K562 (cell line): ENCODE measurements around the gene ZNF622. TPM values are rescaled to one million over a fixed set of nuclear protein-coding genes. Genes with fewer than 3 reads are reported as not detected.

Source experiments
- ATAC-seq: fragments of 200-7000 bp; cut with Tn5 transposase; 3 replicates; pipeline ENCODE4 v1.9.1; 2020; ENCODE audit warnings: moderate library complexity
- BruUV-seq: library from RNA; stranded (reverse); fragments of 400-500 nt; replicated peaks from 2 replicates; lab custom pipeline; 2021; lab: Mats Ljungman, UMichigan
- CTCF ChIA-PET: fragments of 300-600 bp; formaldehyde crosslinking; extraction: SDS; loops from one replicate; lab custom pipeline; 2021; ENCODE audit warnings: low intra/inter-chr PET ratio; lab: Yijun Ruan, JAX
- POLR2A ChIA-PET: fragments of 300-600, 350-650 bp; sonication (Branson Sonifier 250); formaldehyde crosslinking; extraction: SDS; loops from one replicate; lab custom pipeline; 2021; ENCODE audit warnings: antibody characterized with exemption, inconsistent platforms; lab: Yijun Ruan, JAX
- DNase-seq, 4 experiments: peaks; one replicate each; pipeline versions ENCODE4 v3.0.0 to v3.0.0-alpha.2; 2011 to 2018; ENCODE audit warnings: low spot score in 3 of 4, mixed read lengths in 3 of 4; ENCODE audit errors: extremely low read depth in 1 of 4
- FAIRE-seq: peaks from 2 replicates; lab custom pipeline; 2011; peaks lifted over from hg19 to GRCh38; lab: Jason Lieb, UNC
- H2AFZ ChIP-seq: 2 replicates; pipeline ENCODE4 v1.6.0; 2011; ENCODE audit warnings: low read depth, low read length, control low read depth, inconsistent platforms
- H3K27ac ChIP-seq: fragments of 200-600 bp; 3 replicates; pipeline ENCODE4 v1.8.0; 2011; ENCODE audit warnings: low read depth, mild to moderate bottlenecking, control low read depth, inconsistent platforms, low read length, moderate library complexity, mixed read lengths; ENCODE audit errors: extremely low read depth
- H3K27me3 ChIP-seq, 2 experiments: fragments of 300-600 bp in 1 of 2; 2 replicates in 1 of 2; 3 replicates in 1 of 2; pipeline versions ENCODE4 v1.6.0 to v1.8.0; 2011; ENCODE audit warnings: inconsistent platforms in 2 of 2, low read length in 2 of 2, mild to moderate bottlenecking in 1 of 2, mixed read lengths in 1 of 2, moderate library complexity in 1 of 2; ENCODE audit not compliant: control insufficient read depth in 2 of 2, insufficient read depth in 2 of 2
- H3K36me3 ChIP-seq: fragments of 300-600 bp; 3 replicates; pipeline ENCODE4 v1.8.0; 2011; ENCODE audit warnings: mild to moderate bottlenecking, low read length, inconsistent platforms; ENCODE audit not compliant: control insufficient read depth, insufficient read depth
- H3K4me1 ChIP-seq, 2 experiments: fragments of 200-600 bp in 1 of 2; replicated peaks in 1 of 2; 2 replicates in 1 of 2; 3 replicates in 1 of 2; pipeline versions ENCODE4 v1.5.1 to v1.8.0; 2011; ENCODE audit warnings: inconsistent platforms in 2 of 2, low read length in 2 of 2, mild to moderate bottlenecking in 1 of 2, mixed read lengths in 1 of 2, moderate library complexity in 1 of 2; ENCODE audit not compliant: control insufficient read depth in 2 of 2, insufficient read depth in 2 of 2
- H3K4me2 ChIP-seq: 2 replicates; pipeline ENCODE4 v1.6.1; 2011; ENCODE audit warnings: low read length, control low read depth, inconsistent platforms, mixed read lengths; ENCODE audit not compliant: insufficient read depth
- H3K4me3 ChIP-seq: fragments of 200-600 bp; sonication (generic), shearing (Covaris generic); 2 replicates; pipeline ENCODE4 v1.5.1; 2016; ENCODE audit warnings: control low read depth, inconsistent platforms
- H3K79me2 ChIP-seq: fragments of 200-600 bp; 3 replicates; pipeline ENCODE4 v1.8.0; 2011; ENCODE audit warnings: low read length, inconsistent platforms; ENCODE audit not compliant: control insufficient read depth, insufficient read depth
- H3K9ac ChIP-seq, 2 experiments: 2 replicates each; pipeline versions ENCODE4 v1.6.0 to v1.6.1; 2011; ENCODE audit warnings: low read depth in 2 of 2, low read length in 2 of 2, control low read depth in 1 of 2, inconsistent platforms in 1 of 2, mild to moderate bottlenecking in 1 of 2, mixed read lengths in 1 of 2; ENCODE audit not compliant: insufficient read depth in 1 of 2
- H3K9me1 ChIP-seq: one replicate; pipeline ENCODE4 v1.6.0; 2011; ENCODE audit warnings: inconsistent platforms, mild to moderate bottlenecking, low read length, moderate library complexity; ENCODE audit not compliant: control insufficient read depth, insufficient read depth
- H3K9me3 ChIP-seq: replicated peaks from 2 replicates; pipeline ENCODE4 v1.5.1; 2011; ENCODE audit warnings: low read depth, low read length, inconsistent platforms; ENCODE audit not compliant: control insufficient read depth, insufficient read depth
- H4K20me1 ChIP-seq: replicated peaks from 2 replicates; pipeline ENCODE4 v1.6.1; 2011; ENCODE audit warnings: low read length, inconsistent platforms, mixed read lengths; ENCODE audit not compliant: control insufficient read depth, insufficient read depth
- CBFA2T2 ChIP-seq: fragments of 450-650 bp; conservative IDR thresholded peaks from 2 replicates; pipeline ENCODE4 v1.6.1; 2017; ENCODE audit warnings: mild to moderate bottlenecking
- RBM39 ChIP-seq: fragments of 200-400 bp; formaldehyde crosslinking; optimal IDR thresholded peaks from 2 replicates; pipeline ENCODE3; 2018; ENCODE audit warnings: low read depth, low read length
- SMAD4 ChIP-seq: fragments of 250-450 bp; sonication (Bioruptor Pico); conservative IDR thresholded peaks from 2 replicates; pipeline ENCODE4 v1.8.0; 2021; ENCODE audit warnings: inconsistent platforms, mild to moderate bottlenecking, moderate library complexity
- TOE1 ChIP-seq, 2 experiments: fragments of 450-650 bp in 1 of 2; sonication (generic) in 1 of 2; formaldehyde crosslinking in 1 of 2; IDR thresholded peaks; 2 replicates each; pipeline versions ENCODE4 v1.7.1 to v1.8.0; 2016 to 2022; ENCODE audit warnings: borderline replicate concordance in 2 of 2, mild to moderate bottlenecking in 2 of 2, antibody characterized with exemption in 1 of 2, inconsistent platforms in 1 of 2, low read depth in 1 of 2, missing genetic modification reagents in 1 of 2, moderate library complexity in 1 of 2
- ZNF217 ChIP-seq: sonication (generic); formaldehyde crosslinking; IDR thresholded peaks from 2 replicates; pipeline ENCODE4 v1.8.0; 2022; ENCODE audit warnings: mild to moderate bottlenecking, missing genetic modification reagents
- WGBS: fragments of 100-300 bp; shearing (Covaris generic); methylation state at CpG from one replicate; pipeline ENCODE4 v1.1.6; 2016; ENCODE audit warnings: low coverage, mixed read lengths; ENCODE audit not compliant: insufficient coverage; ENCODE audit errors: missing lambda C conversion rate; 5-methylcytosine and 5-hydroxymethylcytosine counted together
- in situ Hi-C: fragments of 300-500 bp; cut with MboI; formaldehyde crosslinking; loops from 4 replicates; pipeline ENCODE4 v1.15.0; 2018; ENCODE audit warnings: inconsistent platforms, mixed read lengths
- intact Hi-C: fragments of 100-400 bp; cut with micrococcal nuclease; formaldehyde crosslinking; loops from 2 replicates; pipeline ENCODE4 v1.14.2; 2022
- polyA plus RNA-seq, 8 experiments: library from polyadenylated mRNA; depleted of rRNA in 4 of 8; stranded (reverse) in 5 of 8; unstranded in 3 of 8; fragments of >200 nt; fragmentation: Nextera tagmentation in 2 of 8; fragmentation: Illumina TruSeq in 1 of 8; extraction: Ambion mirVana in 2 of 8; extraction: Trizol in 1 of 8; gene quantifications; 2 replicates each; pipeline versions ENCODE4 v1.2.1 to v1.2.3, GENCODE V29; 2011 to 2014; ENCODE audit warnings: inconsistent platforms in 1 of 8, missing spikeins in 1 of 8
- total RNA-seq, 7 experiments: library from RNA; depleted of rRNA in 6 of 7; stranded (reverse); fragments of >200 nt in 6 of 7; fragmentation: Illumina TruSeq in 2 of 7; extraction: Trizol in 2 of 7; gene quantifications; 2 replicates each; pipeline versions ENCODE4 v1.2.1 to v1.2.3, GENCODE V29; 2011 to 2021; ENCODE audit warnings: low replicate concordance in 1 of 7
- TF ChIP-seq, protein P1 (sequence below): sonication (generic); formaldehyde crosslinking; IDR thresholded peaks from 2 replicates; pipeline ENCODE4 v1.9.0; 2022; ENCODE audit warnings: mild to moderate bottlenecking, missing genetic modification reagents
- TF ChIP-seq, protein P2 (sequence below): sonication (generic); formaldehyde crosslinking; IDR thresholded peaks from 2 replicates; pipeline ENCODE4 v1.5.0; 2020; ENCODE audit warnings: missing genetic modification reagents
- TF ChIP-seq, protein P3 (sequence below): fragments of 450-650 bp; formaldehyde crosslinking; conservative IDR thresholded peaks from 2 replicates; pipeline ENCODE4 v1.4.0; 2022; ENCODE audit warnings: mild to moderate bottlenecking, missing genetic modification characterization

ZNF622 gene
- total and polyA plus RNA-seq, 9 of the 15 experiments (the other 6 are each of a cell fraction or from before 2014, with no cell fraction given): 9.6 to 51.5 (median 32.3) TPM

DNA sequence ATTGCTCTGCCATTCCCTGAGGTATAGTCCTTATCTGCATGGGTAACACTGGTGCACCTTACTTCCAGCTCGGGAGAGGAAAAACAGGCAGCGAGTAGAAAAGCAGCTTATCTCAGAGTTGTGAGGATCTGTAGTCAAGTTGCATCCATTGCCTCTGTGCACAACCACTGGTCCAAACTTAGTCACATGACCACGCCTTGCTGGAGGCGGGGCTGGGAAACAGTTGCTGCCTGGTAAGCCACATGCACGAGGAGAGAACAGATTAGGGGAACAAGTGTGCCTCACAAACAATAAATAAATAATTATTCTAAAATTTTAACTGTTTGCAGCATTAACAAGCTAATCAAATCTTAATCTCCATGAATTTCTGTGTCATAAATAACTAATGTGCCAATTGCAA is 18.6 kb downstream of the ZNF622 start:
- WGBS: 45% methylated on average over 5 of the region's 5 CpGs
- H3K36me3 ChIP-seq: peaks cover 42% of the 10 kb centered on the region
- TF ChIP-seq RBM39: no peak
- peak; percentile 94 for TF ChIP-seq TOE1 (IDR thresholded peaks at IDR 0.05; ENCODE audit: borderline replicate concordance)
- no peak for TF ChIP-seq TOE1 (CRISPR knock-in tag; IDR thresholded peaks at IDR 0.05; ENCODE audit: borderline replicate concordance, low read depth)
- TF ChIP-seq, protein P1, sequence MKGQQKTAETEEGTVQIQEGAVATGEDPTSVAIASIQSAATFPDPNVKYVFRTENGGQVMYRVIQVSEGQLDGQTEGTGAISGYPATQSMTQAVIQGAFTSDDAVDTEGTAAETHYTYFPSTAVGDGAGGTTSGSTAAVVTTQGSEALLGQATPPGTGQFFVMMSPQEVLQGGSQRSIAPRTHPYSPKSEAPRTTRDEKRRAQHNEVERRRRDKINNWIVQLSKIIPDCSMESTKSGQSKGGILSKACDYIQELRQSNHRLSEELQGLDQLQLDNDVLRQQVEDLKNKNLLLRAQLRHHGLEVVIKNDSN (CRISPR knock-in tag): peak; percentile 79
- TF ChIP-seq, protein P2, sequence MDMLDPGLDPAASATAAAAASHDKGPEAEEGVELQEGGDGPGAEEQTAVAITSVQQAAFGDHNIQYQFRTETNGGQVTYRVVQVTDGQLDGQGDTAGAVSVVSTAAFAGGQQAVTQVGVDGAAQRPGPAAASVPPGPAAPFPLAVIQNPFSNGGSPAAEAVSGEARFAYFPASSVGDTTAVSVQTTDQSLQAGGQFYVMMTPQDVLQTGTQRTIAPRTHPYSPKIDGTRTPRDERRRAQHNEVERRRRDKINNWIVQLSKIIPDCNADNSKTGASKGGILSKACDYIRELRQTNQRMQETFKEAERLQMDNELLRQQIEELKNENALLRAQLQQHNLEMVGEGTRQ (CRISPR knock-in tag): peak; percentile 88
- TF ChIP-seq, protein P3, sequence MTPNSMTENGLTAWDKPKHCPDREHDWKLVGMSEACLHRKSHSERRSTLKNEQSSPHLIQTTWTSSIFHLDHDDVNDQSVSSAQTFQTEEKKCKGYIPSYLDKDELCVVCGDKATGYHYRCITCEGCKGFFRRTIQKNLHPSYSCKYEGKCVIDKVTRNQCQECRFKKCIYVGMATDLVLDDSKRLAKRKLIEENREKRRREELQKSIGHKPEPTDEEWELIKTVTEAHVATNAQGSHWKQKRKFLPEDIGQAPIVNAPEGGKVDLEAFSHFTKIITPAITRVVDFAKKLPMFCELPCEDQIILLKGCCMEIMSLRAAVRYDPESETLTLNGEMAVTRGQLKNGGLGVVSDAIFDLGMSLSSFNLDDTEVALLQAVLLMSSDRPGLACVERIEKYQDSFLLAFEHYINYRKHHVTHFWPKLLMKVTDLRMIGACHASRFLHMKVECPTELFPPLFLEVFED (CRISPR knock-in tag): no peak
- no peak for TF ChIP-seq SMAD4 (CRISPR knock-in tag)
- TF ChIP-seq CBFA2T2: peak; percentile 50
- TF ChIP-seq ZNF217: no peak

More for the DNA sequence above, 18.6 kb downstream of the ZNF622 start:
- POLR2A ChIA-PET: interaction anchor here (0.7 kb wide), 1 partner anchor 8 kb away, joined by 4 read pairs; no protein-coding TSS in a partner anchor
- no peaks in the 10 kb centered on the region for H3K4me1 ChIP-seq
- FAIRE-seq (peak; percentile 86), ATAC-seq (peak; percentile 94), DNase-seq (peak; percentile 49 to 67 (median 65))
- no peaks in the 10 kb centered on the region for H3K9me3 ChIP-seq
- no peak overlapping the region for H3K4me3 ChIP-seq
- CTCF ChIA-PET: no interaction called here
- no peaks in the 10 kb centered on the region for H4K20me1 ChIP-seq
- no peak overlapping the region for H2AFZ ChIP-seq
- H3K27ac ChIP-seq: no peak overlapping the region
- no peaks in the 10 kb centered on the region for H3K79me2 ChIP-seq
- H3K27me3 ChIP-seq: no peaks in the 10 kb centered on the region
- H3K4me2 ChIP-seq: peak overlapping the region; percentile 6; the same call in 1 of the 2 replicates
- in situ Hi-C loops (no loop called here), intact Hi-C loops (no loop called here)
- no peaks in the 10 kb centered on the region for H3K9me1 ChIP-seq
- no TSS peak for BruUV-seq
- H3K9ac ChIP-seq: no peak overlapping the region
